ENCODE results near the gene ILKAP.

- TF ChIP-seq POLR2A (IDR thresholded peaks at IDR 0.05; ENCODE audit: low read depth, low read length) = no peak
- TF ChIP-seq POLR2AphosphoS5 (IDR thresholded peaks at IDR 0.05; ENCODE audit: low read depth, low read length) = no peak
These were observed 43.7 kb upstream of the ILKAP start for GRCh38 chr2:238247002-238247822.

All from GM12892 (cell line).